Measurements from ENCODE around the gene LHX6.

DNA sequence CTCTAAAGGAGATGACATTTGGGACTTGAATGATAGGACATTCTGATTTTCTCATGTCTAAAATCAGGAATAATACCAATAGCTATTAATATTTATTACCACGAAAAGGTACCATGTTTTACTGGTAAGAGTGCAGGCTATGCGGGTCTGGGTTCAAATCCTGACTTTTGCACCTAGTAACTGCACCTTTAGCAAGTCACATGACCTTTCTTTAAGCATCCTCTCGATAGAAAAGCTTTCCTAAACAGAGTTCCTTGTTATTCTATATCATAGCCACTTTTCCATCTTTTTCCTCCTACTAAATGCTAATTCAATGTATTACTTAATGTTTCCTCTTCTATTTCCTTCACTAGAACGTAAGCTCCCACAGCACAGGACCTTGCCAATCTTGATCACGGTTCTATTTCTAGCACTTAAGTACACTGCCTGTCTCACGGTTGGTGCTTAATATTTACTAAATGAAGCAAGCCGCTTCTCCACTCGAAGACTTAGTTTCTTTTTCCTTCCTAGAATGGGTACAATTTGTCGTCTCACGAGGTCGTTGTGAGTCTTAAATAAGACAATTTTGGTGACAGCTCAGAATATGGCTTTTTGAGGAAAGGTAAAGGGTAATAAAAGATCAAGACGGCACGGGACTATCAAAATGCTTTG, 35.1 kb upstream of the LHX6 start:
- TF ChIP-seq, protein P1, sequence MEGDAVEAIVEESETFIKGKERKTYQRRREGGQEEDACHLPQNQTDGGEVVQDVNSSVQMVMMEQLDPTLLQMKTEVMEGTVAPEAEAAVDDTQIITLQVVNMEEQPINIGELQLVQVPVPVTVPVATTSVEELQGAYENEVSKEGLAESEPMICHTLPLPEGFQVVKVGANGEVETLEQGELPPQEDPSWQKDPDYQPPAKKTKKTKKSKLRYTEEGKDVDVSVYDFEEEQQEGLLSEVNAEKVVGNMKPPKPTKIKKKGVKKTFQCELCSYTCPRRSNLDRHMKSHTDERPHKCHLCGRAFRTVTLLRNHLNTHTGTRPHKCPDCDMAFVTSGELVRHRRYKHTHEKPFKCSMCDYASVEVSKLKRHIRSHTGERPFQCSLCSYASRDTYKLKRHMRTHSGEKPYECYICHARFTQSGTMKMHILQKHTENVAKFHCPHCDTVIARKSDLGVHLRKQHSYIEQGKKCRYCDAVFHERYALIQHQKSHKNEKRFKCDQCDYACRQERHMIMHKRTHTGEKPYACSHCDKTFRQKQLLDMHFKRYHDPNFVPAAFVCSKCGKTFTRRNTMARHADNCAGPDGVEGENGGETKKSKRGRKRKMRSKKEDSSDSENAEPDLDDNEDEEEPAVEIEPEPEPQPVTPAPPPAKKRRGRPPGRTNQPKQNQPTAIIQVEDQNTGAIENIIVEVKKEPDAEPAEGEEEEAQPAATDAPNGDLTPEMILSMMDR (IDR thresholded peaks at IDR 0.05) = no peak
- no peak for TF ChIP-seq POLR2A (IDR thresholded peaks at IDR 0.05)
